Measurements from ENCODE around the gene XPNPEP1.

The XPNPEP1 gene

GRCh38 chr10:109845308-109845707, 78.0 kb downstream of the XPNPEP1 start:
- Histone ChIP-seq H3K36me3 (ENCODE audit: insufficient read depth) (no peaks in the 10 kb centered on the region), H2AFZ (ENCODE audit: low read depth) (no peak overlapping the region), H3K79me2 (ENCODE audit: insufficient read depth, low read depth) (no peaks in the 10 kb centered on the region), H3K4me1 (ENCODE audit: low read depth, poor library complexity, severe bottlenecking) (no peaks in the 10 kb centered on the region), H3K4me3 (IDR thresholded peaks at IDR 0.05; ENCODE audit: insufficient read depth, low read depth, low read length) (no peak overlapping the region), H4K20me1 (ENCODE audit: insufficient read depth) (no peaks in the 10 kb centered on the region), H3K4me2 (no peak overlapping the region), H3K9ac (no peak overlapping the region), H3K27me3 (ENCODE audit: insufficient read depth, low read depth) (no peaks in the 10 kb centered on the region), H3K27ac (no peak overlapping the region)
- TF ChIP-seq, protein P1, sequence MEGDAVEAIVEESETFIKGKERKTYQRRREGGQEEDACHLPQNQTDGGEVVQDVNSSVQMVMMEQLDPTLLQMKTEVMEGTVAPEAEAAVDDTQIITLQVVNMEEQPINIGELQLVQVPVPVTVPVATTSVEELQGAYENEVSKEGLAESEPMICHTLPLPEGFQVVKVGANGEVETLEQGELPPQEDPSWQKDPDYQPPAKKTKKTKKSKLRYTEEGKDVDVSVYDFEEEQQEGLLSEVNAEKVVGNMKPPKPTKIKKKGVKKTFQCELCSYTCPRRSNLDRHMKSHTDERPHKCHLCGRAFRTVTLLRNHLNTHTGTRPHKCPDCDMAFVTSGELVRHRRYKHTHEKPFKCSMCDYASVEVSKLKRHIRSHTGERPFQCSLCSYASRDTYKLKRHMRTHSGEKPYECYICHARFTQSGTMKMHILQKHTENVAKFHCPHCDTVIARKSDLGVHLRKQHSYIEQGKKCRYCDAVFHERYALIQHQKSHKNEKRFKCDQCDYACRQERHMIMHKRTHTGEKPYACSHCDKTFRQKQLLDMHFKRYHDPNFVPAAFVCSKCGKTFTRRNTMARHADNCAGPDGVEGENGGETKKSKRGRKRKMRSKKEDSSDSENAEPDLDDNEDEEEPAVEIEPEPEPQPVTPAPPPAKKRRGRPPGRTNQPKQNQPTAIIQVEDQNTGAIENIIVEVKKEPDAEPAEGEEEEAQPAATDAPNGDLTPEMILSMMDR (conservative IDR thresholded peaks at IDR 0.05; ENCODE audit: low read depth, low read length) = no peak

DNA sequence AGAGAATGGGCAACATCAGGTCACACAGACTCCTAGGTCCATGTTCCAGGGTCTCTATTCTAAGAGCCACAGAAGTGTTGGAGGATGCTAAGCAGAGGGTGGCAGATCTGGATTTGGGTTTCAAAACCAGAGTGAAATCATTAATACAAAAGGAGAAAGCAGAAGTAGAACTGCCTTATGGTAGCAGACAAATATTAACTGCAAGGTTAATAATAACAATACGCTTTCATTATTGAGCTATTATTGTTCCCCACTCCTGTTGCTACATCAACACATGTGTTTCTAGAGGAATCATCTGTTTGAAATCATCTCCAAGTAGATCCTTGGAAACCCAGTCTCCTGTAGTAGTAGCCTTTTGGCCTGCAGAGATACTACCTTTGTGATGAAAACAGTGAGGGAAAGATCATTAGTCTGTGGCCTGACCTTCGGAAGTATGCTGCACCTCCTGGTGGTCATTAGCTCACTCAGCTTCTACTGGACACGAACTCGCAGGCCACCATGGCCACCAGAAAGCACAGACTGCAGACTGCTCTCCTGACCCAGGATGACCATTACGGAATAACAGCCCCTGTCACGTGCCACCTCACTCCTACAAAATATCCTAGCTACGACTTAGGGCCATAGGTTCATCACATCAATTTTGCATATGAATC, 84.6 kb downstream of the XPNPEP1 start:
- H3K9ac ChIP-seq = no peak overlapping the region
- H3K4me1 ChIP-seq (ENCODE audit: low read depth, poor library complexity, severe bottlenecking) = no peaks in the 10 kb centered on the region
- no peaks in the 10 kb centered on the region for H3K27me3 ChIP-seq (ENCODE audit: insufficient read depth, low read depth)
- H3K4me2 ChIP-seq = no peak overlapping the region
- H3K27ac ChIP-seq = no peak overlapping the region
- no peak overlapping the region for H2AFZ ChIP-seq (ENCODE audit: low read depth)
- no peaks in the 10 kb centered on the region for H3K36me3 ChIP-seq (ENCODE audit: insufficient read depth)
- TF ChIP-seq, protein P1 (conservative IDR thresholded peaks at IDR 0.05; ENCODE audit: low read depth, low read length) = no peak
- no peak overlapping the region for H3K4me3 ChIP-seq (IDR thresholded peaks at IDR 0.05; ENCODE audit: insufficient read depth, low read depth, low read length)
- H3K79me2 ChIP-seq (ENCODE audit: insufficient read depth, low read depth) = no peaks in the 10 kb centered on the region
- no peaks in the 10 kb centered on the region for H4K20me1 ChIP-seq (ENCODE audit: insufficient read depth)

GRCh38 chr10:109837384-109837783, 85.9 kb downstream of the XPNPEP1 start:
- H3K9ac ChIP-seq = no peak overlapping the region
- no peak overlapping the region for H2AFZ ChIP-seq (ENCODE audit: low read depth)
- H3K4me2 ChIP-seq = no peak overlapping the region
- no peaks in the 10 kb centered on the region for H3K36me3 ChIP-seq (ENCODE audit: insufficient read depth)
- H4K20me1 ChIP-seq (ENCODE audit: insufficient read depth) = no peaks in the 10 kb centered on the region
- no peak overlapping the region for H3K4me3 ChIP-seq (IDR thresholded peaks at IDR 0.05; ENCODE audit: insufficient read depth, low read depth, low read length)
- H3K79me2 ChIP-seq (ENCODE audit: insufficient read depth, low read depth) = no peaks in the 10 kb centered on the region
- TF ChIP-seq, protein P1 (conservative IDR thresholded peaks at IDR 0.05; ENCODE audit: low read depth, low read length) = no peak
- no peak overlapping the region for H3K27ac ChIP-seq
- H3K4me1 ChIP-seq (ENCODE audit: low read depth, poor library complexity, severe bottlenecking) = no peaks in the 10 kb centered on the region
- no peaks in the 10 kb centered on the region for H3K27me3 ChIP-seq (ENCODE audit: insufficient read depth, low read depth)

GRCh38 chr10:109835257-109835656, 88.1 kb downstream of the XPNPEP1 start:
- no peaks in the 10 kb centered on the region for H3K27me3 ChIP-seq (ENCODE audit: insufficient read depth, low read depth)
- no peak overlapping the region for H3K27ac ChIP-seq
- no peak overlapping the region for H3K9ac ChIP-seq
- no peaks in the 10 kb centered on the region for H3K36me3 ChIP-seq (ENCODE audit: insufficient read depth)
- H3K4me1 ChIP-seq (ENCODE audit: low read depth, poor library complexity, severe bottlenecking) = no peaks in the 10 kb centered on the region
- H4K20me1 ChIP-seq (ENCODE audit: insufficient read depth) = no peaks in the 10 kb centered on the region
- H3K79me2 ChIP-seq (ENCODE audit: insufficient read depth, low read depth) = no peaks in the 10 kb centered on the region
- H3K4me2 ChIP-seq = no peak overlapping the region
- TF ChIP-seq, protein P1 (conservative IDR thresholded peaks at IDR 0.05; ENCODE audit: low read depth, low read length) = no peak
- H3K4me3 ChIP-seq (IDR thresholded peaks at IDR 0.05; ENCODE audit: insufficient read depth, low read depth, low read length) = no peak overlapping the region
- no peak overlapping the region for H2AFZ ChIP-seq (ENCODE audit: low read depth)

Data from KMS-11 (cell line).